GM19324 (cell line): ENCODE results near the gene UBASH3A.
"Not testable (repeated sequence)": the region's sequence is repeated elsewhere in the genome, so short reads cannot be mapped to it uniquely, and the experiment has no call there.

Experiments used
- ATAC-seq: cut with Tn5 transposase; IDR thresholded peaks from one replicate; pipeline ENCODE4 v1.9.1; 2021; ENCODE audit warnings: mild to moderate bottlenecking, moderate library complexity; ENCODE audit not compliant: unreplicated experiment, low FRiP score

Gene UBASH3A

DNA sequence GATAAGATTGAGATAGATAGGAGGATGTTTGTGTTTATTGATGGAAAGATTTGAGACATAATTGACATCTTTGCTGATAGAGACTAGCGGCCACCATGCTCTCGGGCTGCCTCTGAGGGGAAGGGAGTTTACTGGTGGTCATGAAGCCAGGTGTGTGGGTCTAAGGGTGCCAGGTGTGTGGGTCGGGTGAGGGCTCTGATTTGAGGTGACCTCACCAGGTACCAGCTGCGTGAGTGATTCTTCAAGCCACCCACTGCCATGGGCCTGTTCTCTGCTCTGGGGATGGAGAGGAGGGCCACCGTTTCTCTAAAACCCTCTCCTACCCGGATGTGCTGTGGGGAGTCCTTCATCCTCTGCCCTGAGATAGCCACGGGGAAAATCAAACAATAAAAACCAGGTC is 3.2 kb downstream of the UBASH3A start:
- no peak for ATAC-seq

DNA sequence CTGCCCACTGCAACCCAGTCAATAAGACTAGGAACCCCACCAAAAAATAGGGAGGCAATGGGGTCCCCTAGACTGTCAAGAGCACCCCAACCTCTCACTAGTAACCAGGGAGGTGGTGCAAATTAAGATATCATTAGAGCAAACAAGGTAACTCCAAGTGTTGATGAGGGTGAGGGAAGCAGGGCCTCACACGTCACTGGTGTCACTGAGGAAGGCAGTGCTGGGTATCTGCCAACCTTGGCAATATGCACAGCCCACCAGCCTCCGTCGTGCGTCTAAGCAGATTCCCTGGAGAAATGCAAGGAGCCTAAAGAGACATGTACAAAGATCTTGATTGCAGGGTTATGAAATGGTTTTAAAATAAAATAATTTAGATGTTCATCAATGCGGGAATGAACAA is 3.8 kb downstream of the UBASH3A start:
- ATAC-seq, result no peak

DNA sequence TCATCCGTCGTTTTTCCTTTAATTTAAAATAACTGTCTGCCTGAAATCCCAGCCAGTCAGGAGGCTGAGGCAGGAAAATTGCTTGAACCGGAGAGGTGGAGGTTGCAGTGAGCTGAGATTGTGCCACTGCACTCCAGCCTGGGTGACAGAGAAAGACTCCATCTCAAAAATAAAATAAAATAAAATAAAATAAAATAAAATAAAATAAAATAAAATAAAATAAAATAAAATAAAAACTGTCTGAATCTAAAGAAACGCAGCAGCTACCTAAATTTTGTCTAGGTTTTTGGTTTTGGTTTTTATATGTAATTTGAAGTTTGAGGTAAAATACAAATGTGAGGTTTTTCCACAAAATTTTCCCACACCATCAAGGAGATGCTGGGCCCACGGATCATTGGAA is 5.0 kb downstream of the UBASH3A start:
- ATAC-seq, result not testable (repeated sequence)

DNA sequence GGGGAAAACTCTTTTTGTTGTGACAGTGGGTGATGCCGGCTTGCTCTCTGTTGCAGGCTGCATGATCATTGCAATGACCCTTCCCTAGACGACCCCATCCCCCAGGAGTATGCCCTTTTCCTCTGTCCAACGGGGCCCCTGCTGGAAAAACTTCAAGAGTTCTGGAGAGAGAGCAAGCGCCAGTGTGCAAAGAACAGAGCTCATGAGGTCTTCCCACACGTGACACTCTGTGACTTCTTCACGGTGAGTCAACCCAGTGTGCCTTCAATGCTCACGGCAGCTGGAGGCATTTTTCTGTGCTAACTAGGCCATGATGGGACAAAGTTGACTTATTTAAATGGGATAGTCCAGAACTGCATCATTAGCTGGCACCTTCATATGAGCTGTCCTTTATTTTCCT is 5.7 kb downstream of the UBASH3A start:
- no peak for ATAC-seq

DNA sequence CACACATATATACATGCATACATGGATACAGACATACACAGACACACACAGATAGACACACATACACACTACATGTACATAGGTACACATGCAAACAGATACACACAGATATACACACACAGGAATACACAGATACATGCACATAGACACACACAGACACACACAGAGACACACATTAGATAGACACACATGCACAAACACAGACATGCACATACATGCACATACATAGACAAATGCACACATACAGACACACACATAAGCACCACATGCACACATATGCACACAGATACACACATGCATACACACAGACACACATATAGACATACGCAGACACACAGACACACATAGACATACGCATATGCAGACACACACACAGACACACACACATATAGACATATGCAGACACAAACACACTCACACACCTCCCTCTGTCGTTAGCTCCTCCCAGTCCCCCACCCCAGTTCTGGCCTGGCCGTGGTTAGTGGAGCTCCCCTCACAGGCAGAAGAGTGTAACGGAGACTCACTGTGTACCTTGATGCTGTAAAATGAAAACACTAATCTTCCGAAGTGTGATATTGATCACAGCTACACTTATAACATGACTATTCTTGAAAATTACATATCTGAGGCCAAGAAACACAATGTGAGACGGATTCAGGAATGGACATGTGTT is 7.6 kb downstream of the UBASH3A start:
- no peak for ATAC-seq

DNA sequence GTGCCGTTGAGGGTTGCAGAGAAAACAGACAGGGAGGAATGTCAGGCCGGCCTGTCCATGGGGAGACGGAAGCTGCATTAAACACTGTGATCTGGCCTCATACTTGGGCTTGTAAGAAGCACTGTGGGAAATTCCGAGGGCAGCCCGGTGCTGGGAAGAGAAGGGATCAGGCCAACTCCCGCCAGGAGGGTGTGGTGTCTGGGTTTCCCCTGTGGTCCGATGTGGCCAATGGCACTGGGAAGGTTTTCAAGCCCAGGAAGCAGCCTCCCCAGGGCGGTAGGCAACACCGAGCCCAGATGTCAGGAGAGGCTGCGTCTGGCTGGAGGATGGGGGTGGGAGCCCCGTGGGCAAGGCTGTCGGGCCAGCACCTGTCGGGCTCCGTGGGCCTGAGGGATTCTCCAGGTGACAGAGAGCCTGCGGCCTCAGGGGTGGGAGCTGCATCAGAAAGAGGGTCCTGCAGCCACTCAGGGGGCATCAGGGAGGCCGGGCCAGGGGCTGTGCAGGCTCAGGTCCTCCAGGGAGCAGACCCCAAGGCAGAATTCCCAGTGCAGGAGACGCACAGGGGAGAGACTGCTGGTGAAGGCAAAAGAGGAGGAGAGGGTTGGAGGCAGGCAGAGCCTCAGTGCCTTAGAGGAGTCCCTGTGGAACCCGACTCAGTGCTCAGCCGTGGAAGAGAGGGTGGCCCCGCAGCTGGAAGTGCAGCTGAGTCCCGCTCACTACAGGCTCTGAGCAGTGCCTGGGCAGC is 8.4 kb downstream of the UBASH3A start:
- no peak for ATAC-seq

DNA sequence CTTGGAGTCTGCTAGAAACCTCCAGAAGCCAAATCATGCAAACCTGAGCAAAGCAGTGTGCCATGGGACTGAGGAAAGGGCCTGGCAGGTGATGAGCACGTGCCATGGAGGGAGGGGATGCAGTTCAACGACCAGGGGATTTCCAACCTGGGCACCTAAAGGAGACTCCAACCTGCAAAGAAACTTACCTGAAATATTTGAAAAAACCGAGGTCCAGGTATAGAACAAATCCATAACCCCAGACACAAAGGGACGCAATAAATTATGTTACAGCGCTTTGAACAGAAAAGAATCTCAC is 8.9 kb downstream of the UBASH3A start:
- ATAC-seq, result no peak

DNA sequence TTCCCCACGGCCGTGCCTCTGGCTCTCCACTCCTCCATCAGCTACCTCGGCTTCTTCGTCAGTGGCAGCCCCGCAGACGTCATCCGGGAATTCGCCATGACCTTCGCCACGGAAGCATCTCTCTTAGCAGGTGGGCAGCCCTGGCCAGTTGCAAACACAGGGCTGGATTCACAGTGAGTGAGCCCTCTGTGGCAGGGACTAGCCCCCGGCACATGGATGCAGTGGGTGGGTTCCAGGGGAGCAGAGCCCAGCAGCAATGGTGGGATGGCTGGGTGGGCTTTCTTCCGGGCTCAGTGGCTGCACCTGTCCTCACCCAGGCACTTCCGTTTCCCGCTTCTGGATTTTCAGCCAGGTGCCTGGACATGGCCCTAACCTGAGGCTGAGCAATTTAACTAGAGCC is 9.4 kb downstream of the UBASH3A start:
- no peak for ATAC-seq

DNA sequence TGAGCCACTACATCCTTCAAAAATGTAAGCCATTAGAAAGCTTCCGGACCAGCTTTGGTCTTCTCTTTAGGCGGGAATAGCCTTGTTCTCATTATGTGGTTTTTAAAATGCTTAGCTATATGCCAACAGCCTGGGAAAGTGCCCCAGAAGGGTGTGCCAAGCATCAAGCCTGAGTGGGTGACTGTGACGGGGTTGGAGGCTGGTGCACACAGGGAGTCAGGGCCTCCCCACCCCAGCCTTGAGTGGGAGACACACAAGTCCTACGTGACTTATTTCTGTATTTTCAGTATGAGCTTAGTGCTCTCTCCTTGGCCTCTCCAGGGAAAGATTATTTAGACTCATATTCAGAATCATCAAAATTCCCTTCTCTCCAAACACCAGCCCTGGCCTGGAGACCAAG is 9.8 kb downstream of the UBASH3A start:
- ATAC-seq, result no peak

DNA sequence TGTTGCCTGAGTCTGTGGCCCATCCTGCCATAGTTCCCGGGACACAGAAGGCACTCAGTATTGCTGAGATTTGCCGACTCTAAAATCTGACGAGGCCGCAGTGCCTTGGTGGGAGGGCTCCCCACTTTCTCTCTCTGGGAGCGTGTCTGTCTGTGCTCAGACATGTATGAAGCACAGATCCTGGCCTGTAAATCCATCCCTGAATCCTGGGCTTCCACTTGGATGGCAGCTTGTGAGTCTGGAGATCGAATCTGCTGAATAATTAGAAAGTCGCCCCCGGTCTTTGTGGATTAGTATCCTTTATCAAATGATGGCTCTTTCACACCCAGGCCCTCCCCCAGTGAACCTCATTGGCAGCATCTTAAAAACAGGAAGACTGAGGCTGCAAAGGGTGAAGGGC is 10.4 kb downstream of the UBASH3A start:
- ATAC-seq, result no peak

DNA sequence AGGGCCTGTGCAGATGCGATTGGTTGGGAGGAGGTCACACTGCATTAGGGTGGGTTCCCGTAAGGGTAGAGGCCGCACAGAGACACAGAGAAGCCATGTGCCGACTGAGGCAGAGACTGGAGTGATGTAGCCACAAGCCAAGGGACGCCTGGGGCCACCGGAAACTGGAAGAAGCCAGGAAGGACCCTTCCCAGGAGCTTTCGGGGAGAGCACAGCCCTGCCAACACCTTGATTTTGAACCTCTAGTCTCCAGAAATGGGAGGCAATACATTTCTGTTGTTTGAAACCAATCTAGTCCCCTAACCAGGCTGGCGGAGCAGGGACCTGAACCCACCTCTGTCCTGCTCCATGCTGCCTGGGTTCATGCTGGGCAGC is 10.8 kb downstream of the UBASH3A start:
- ATAC-seq, result no peak

DNA sequence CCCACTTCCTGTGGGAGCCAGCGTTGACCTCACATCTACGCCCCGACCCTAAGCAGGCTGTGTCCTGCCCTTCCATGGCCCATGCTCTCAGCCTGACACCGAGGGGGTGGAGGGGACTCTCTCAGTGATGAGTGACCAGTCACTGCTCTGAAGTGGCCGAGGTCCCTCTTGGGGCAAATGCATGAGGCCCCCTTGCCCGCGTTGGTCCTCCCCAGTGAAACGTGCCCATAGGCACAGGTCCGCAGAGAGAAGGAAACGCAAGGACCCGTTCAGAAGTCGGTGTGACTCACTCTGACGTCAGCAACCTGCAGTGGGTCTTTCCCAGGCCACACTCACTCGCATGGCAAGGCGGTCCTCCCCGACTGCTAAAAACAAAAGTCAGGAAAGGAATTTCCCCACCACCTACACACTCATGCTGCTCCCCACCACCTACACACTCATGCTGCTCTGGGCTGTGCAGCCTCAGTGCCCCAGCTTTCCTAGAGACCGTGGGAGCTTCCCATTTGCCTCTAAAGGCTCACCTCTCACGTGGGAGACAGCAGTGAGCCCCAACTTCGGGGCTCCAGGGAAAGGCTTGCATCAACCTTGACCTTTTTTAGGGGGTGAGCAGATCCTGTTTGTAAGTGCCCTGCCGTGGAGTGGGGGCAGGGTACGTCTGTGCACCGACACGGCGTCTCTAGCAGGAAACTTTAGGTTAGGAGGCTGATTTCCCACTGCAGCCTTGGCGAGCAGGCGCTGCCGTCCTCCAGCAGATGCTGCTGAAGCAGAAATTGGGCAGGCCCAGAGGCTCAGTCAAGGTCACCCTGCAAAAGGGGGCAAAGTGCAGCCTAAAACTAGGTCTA is 11.4 kb downstream of the UBASH3A start:
- ATAC-seq, result no peak

DNA sequence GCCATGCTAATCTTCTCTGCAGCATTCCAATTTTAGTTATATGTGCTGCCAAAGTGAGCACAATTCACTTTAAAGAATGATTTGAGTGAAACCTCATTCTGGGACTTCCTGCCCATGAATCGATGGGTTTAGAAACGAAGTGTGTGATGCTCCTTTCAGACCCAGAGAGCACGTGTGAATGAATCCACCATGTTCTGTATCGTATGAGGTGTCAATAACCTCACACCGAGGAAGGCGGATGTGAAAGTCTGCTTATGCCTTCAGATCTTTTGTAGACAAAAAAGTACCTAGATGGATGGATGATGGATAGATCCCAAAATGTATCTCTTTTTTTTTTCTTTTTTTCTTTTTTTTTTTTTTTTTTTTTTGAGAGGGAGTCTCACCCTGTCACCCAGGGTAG is 13.8 kb downstream of the UBASH3A start:
- no peak for ATAC-seq

DNA sequence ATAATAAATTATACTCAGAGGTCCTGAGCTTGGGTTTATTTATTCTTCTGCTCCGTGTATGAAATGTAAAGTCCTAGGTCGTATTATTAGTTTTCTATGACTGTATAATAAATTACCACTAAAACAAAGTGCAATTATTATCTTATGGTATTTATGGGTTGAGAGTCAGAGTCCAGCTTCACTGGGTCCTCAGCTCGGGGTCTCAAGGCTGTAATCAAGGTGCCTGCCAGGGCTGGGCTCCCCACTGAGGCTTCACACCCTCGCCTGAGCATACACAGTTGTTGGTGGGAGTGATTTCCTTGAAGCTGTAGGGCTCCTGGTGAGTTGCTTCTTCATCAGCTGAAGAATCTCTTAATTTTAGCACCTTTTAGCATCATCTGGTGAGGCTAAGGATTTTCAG is 15.2 kb downstream of the UBASH3A start:
- no peak for ATAC-seq

DNA sequence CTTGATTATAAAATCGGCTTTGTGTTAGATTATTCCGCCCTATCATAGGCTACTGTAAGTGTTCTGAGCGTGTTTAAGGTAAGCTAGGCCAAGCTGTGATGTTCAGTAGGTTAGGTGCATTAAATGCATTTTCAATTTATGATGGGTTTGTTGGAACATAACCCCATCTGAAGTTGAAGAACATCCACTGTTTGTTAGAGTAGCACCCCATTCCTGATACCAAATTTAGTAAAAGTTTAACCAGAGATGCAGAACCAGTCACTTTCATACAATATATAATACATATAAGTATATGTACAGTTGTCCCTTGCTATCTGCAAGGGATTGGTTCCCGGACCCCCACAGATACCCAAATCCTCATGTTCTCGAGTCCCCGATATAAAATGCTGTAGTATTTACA is 16.1 kb downstream of the UBASH3A start:
- no peak for ATAC-seq

DNA sequence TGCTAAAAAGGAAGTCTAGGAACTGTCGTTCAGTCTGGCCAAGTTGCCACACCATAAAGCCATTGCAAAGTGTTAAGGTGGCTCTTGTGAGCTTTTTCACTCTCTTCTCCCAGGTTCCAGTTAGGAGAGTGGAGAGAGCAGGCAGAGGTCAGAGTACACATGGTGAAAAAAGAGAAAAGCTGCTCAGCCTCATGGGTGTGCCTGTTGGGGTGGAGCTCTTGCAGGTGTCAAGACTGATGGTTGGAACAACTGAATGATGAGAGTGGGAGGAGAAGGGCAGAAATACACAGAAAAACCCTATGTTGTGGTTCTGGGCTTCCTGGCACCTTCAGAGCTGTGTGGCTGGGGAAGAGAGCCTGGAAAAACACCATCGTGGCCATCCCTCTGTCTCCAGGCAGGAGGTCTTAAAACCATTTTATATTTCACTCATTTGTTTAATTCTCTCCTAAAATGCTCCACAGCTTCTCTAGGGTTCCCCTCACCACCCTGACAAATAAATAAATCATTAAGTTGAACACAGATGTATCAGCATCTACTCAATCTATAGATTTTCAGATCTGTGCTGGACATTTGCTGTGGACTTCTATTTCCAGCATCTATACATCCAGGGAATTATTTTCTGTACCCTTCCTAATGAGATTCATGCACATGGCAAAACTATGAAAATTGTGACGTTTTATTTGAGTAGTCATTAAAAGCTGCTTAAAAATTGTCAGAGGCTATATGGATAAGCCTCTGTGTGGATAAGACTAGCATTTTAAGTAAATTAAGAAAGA is 17.5 kb downstream of the UBASH3A start:
- ATAC-seq, result no peak

DNA sequence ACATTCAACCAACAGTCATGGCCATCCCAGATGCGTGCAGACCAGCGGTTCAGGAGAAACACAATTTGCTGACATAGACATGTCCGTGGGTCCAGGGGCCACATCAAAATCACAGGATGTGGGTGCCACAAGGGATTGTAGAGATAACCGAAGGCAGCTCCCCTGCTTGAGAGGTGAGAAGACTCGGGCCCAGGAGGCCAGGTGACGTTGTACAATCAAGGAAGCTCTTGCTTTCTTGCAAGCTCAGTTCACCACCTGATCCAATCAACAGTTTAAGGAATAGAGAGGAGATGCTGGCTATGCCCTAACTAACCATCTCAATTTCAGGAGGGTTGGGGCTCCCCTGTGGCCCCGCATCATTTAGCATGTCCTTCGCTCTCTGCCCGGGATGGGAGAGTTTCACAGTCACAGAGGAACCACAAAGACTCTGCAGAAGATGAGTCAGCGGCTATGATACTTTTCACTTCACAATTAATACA is 19.5 kb downstream of the UBASH3A start:
- ATAC-seq, result no peak

DNA sequence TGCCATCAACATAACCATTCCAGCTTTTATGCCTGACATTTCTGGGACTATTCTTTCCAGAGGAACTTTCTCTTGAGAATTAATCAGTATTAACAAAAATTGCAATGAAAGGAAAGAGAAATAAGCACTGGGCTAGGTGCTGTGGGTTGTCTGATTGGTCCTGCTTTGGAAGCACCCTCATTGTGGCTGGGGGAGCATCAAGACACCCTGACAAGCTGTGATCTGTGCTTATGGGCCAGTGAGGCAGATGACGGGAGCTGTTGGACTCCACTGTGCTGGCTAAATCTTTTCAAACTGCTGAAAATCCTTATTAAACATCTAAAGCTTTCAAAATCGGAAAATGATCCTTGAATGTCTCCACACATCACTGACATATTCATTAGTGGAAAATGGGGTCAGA is 20.0 kb downstream of the UBASH3A start:
- no peak for ATAC-seq

DNA sequence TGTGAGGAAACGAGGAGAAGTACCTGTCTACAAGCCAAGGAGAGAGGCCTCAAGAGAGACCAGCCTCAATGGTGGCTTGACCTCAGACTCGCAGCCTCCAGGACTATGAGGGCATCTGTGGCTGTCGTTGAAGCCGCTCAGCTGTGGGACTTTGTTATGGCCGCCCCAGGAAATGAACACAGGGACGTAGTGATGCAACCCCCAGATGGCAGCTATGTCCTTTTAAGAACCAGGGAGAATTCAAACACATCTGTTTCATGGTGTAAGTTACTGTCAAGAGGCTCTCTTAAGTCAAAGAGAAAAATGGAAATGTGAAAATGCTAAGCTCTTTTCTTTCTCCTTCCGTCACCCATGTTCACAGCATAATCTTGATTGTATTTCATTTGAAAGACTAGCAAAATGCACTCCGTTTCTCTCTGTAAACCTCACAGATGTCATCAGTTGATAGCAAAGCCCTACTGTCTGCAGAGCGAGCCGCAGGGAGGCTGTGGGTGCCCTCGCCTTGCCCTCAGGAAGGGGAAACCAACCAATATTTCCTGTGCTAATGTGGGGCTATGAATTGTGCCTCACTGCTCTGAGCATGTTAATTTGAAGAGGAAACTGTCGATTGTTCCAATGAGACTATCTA is 21.3 kb downstream of the UBASH3A start:
- peak; percentile 54 for ATAC-seq

DNA sequence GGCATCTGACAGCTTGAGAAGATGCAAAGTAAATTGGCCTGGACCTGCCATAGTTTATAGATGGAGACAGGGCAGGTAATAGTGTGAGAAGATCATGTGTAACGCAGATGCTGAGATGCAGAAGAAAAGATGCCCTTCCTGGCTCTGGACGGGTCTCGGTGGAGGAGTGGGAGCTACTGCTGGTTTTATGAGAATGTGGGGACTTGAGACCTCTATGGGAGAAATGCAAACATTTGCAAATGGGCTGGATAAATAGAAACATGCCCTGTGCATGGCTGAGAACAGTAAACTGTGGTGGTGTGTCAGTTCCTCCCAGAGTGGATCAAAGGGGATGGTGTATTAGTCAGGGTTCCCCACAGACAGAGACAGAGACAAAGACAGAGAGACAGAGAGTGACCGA is 21.9 kb downstream of the UBASH3A start:
- no peak for ATAC-seq
